GM23338 (cell line): ENCODE data around the gene EGFL7. TPM values are rescaled to one million over a fixed set of nuclear protein-coding genes. Genes with fewer than 3 reads are reported as not detected.

ENCODE experiments used
- ATAC-seq: fragments of 200-7000 bp; cut with Tn5 transposase; 3 replicates; pipeline ENCODE4 v1.9.1; 2020
- DNase-seq: peaks from one replicate; pipeline ENCODE4 v3.0.0-alpha.2; 2015; ENCODE audit warnings: low spot score
- H2AFZ ChIP-seq: fragments of 200-600 bp; sonication (generic); 2 replicates; pipeline ENCODE4 v1.8.0; 2016; ENCODE audit warnings: antibody characterized with exemption, mild to moderate bottlenecking, moderate library complexity
- H3F3A ChIP-seq: fragments of 200-600 bp; sonication (generic); replicated peaks from 2 replicates; pipeline ENCODE4 v1.8.0; 2017; ENCODE audit warnings: antibody characterized with exemption, mixed run types, low read depth
- H3K27ac ChIP-seq: fragments of 200-600 bp; sonication (generic); 2 replicates; pipeline ENCODE4 v1.6.1; 2016; ENCODE audit warnings: low read depth
- H3K27me3 ChIP-seq: fragments of 200-600 bp; sonication (generic); 2 replicates; pipeline ENCODE4 v1.8.0; 2016; ENCODE audit warnings: mild to moderate bottlenecking, mixed run types, moderate library complexity; ENCODE audit not compliant: insufficient read depth
- H3K36me3 ChIP-seq: fragments of 200-600 bp; sonication (generic); 2 replicates; pipeline ENCODE4 v1.8.0; 2016; ENCODE audit warnings: mild to moderate bottlenecking; ENCODE audit not compliant: insufficient read depth
- H3K4me1 ChIP-seq: fragments of 200-600 bp; sonication (generic); 2 replicates; pipeline ENCODE4 v1.8.0; 2016; ENCODE audit warnings: mild to moderate bottlenecking, moderate library complexity; ENCODE audit not compliant: insufficient read depth
- H3K4me2 ChIP-seq: fragments of 200-600 bp; sonication (generic); 2 replicates; pipeline ENCODE4 v1.7.1; 2017; ENCODE audit warnings: mixed run types
- H3K4me3 ChIP-seq: fragments of 200-600 bp; sonication (generic); 2 replicates; pipeline ENCODE4 v1.6.1; 2016; ENCODE audit warnings: mixed run types
- H3K79me2 ChIP-seq: fragments of 200-600 bp; sonication (generic); replicated peaks from 2 replicates; pipeline ENCODE4 v1.8.0; 2017; ENCODE audit warnings: mild to moderate bottlenecking; ENCODE audit not compliant: insufficient read depth
- H3K9me2 ChIP-seq: fragments of 200-600 bp; sonication (generic); 2 replicates; pipeline ENCODE4 v1.8.0; 2017; ENCODE audit not compliant: insufficient read depth
- H4K20me1 ChIP-seq: fragments of 200-600 bp; sonication (generic); replicated peaks from 2 replicates; pipeline ENCODE4 v1.8.0; 2017; ENCODE audit warnings: mild to moderate bottlenecking; ENCODE audit not compliant: insufficient read depth
- H3K27ac Mint-ChIP-seq: 2 replicates; pipeline ENCODE4 v1.8.0; 2020; ENCODE audit warnings: inconsistent platforms, mild to moderate bottlenecking, moderate library complexity, mixed read lengths
- H3K27me3 Mint-ChIP-seq: 3 replicates; pipeline ENCODE4 v1.8.0; 2022; ENCODE audit warnings: low read depth, mild to moderate bottlenecking, moderate library complexity, mixed read lengths, inconsistent platforms; ENCODE audit not compliant: insufficient read depth, poor library complexity
- H3K36me3 Mint-ChIP-seq: 3 replicates; pipeline ENCODE4 v1.8.0; 2021; ENCODE audit warnings: low read depth, mild to moderate bottlenecking, inconsistent platforms, moderate library complexity, mixed read lengths
- H3K4me1 Mint-ChIP-seq: 3 replicates; pipeline ENCODE4 v1.8.0; 2020; ENCODE audit warnings: mild to moderate bottlenecking, inconsistent platforms, mixed read lengths
- H3K4me3 Mint-ChIP-seq: 3 replicates; pipeline ENCODE4 v1.8.0; 2021; ENCODE audit warnings: moderate library complexity, mild to moderate bottlenecking, inconsistent platforms, mixed read lengths
- H3K9me3 Mint-ChIP-seq: 3 replicates; pipeline ENCODE4 v1.8.0; 2020; ENCODE audit warnings: moderate library complexity, mild to moderate bottlenecking, inconsistent platforms, mixed read lengths
- JUNB ChIP-seq: IDR thresholded peaks from one replicate; pipeline ENCODE4 v1.6.1; 2016; ENCODE audit warnings: antibody characterized with exemption; ENCODE audit not compliant: unreplicated experiment
- NANOG ChIP-seq: IDR thresholded peaks from 2 replicates; pipeline ENCODE4 v1.6.1; 2016; ENCODE audit warnings: antibody characterized with exemption, borderline replicate concordance
- POLR2AphosphoS5 ChIP-seq: IDR thresholded peaks from 2 replicates; pipeline ENCODE4 v1.6.1; 2016; ENCODE audit warnings: antibody characterized with exemption, low read depth
- STAT1 ChIP-seq: IDR thresholded peaks from one replicate; pipeline ENCODE4 v1.6.1; 2016; ENCODE audit warnings: antibody characterized with exemption; ENCODE audit not compliant: unreplicated experiment
- ZNF462 ChIP-seq: fragments of 250-450 bp; sonication (Bioruptor Pico); IDR thresholded peaks from 2 replicates; pipeline ENCODE4 v1.5.0; 2020; ENCODE audit warnings: mild to moderate bottlenecking, moderate library complexity
- polyA plus RNA-seq: library from polyadenylated mRNA; unstranded; fragments of >200 nt; fragmentation: Nextera tagmentation; extraction: Ambion mirVana; gene quantifications from 2 replicates; pipeline ENCODE4 v1.2.1, GENCODE V29; 2016
- total RNA-seq: library from RNA; depleted of rRNA; stranded (reverse); fragments of >200 nt; shearing (Covaris generic); gene quantifications from 2 replicates; pipeline ENCODE4 v1.2.3, GENCODE V29; 2014

EGFL7 gene
- total and polyA plus RNA-seq, 2 experiments from 2014 or later: 44.4 to 60.8 TPM

GRCh38 chr9:136640171-136641111 is 22.3 kb upstream of the EGFL7 start:
- Histone ChIP-seq H3K36me3 (no peaks in the 10 kb centered on the region), H3K9me2 (no peaks in the 10 kb centered on the region), H3K4me1 (no peaks in the 10 kb centered on the region; the same call in 1 of the 2 replicates), H3K4me2 (no peak overlapping the region), H3K27me3 (no peaks in the 10 kb centered on the region), H4K20me1 (no peaks in the 10 kb centered on the region), H2AFZ (peak overlapping the region; percentile 18; the same call in 1 of the 2 replicates), H3F3A (no peaks in the 10 kb centered on the region; the same call in 1 of the 2 replicates), H3K79me2 (no peaks in the 10 kb centered on the region), H3K4me3 (no peak overlapping the region), H3K27ac (no peak overlapping the region)
- TF ChIP-seq POLR2AphosphoS5: no peak
- TF ChIP-seq STAT1: no peak
- no peak for TF ChIP-seq JUNB
- no peak for TF ChIP-seq ZNF462
- TF ChIP-seq NANOG: no peak
- peaks cover 2% of the 10 kb centered on the region for H3K27me3 Mint-ChIP-seq
- H3K4me3 Mint-ChIP-seq: no peak overlapping the region
- H3K36me3 Mint-ChIP-seq: no peaks in the 10 kb centered on the region
- H3K27ac Mint-ChIP-seq: no peak overlapping the region
- DNase-seq (no peak), ATAC-seq (no peak)
- peaks cover 4% of the 10 kb centered on the region; the same call in 1 of the 3 replicates for H3K4me1 Mint-ChIP-seq
- no peaks in the 10 kb centered on the region for H3K9me3 Mint-ChIP-seq
